Spleen (tissue), 7 donors: ENCODE data around the gene LSM14A.

Experiments
- POLR2A ChIP-seq, 3 donors: fragments of 450-650 bp; IDR thresholded peaks; one replicate each; pipeline ENCODE4 v1.5.1; 2017; ENCODE audit warnings: antibody characterized with exemption in 3 of 3, mild to moderate bottlenecking in 1 of 3
- POLR2AphosphoS5 ChIP-seq, 3 donors: sonication (generic); formaldehyde crosslinking; IDR thresholded peaks; one replicate each; pipeline ENCODE4 v1.5.1; 2017; ENCODE audit warnings: antibody characterized with exemption in 3 of 3
- TF ChIP-seq, protein P1 (sequence below), 11 experiments: fragments of 200-600 bp in 7 of 11; fragments of 450-650 bp in 4 of 11; sonication (generic) in 4 of 11; IDR thresholded peaks in 8 of 11; conservative IDR thresholded peaks in 3 of 11; 1 replicate in 7 of 11; 2 replicates in 4 of 11; pipeline versions ENCODE4 v1.4.0 to v1.8.0; 2016 to 2021; ENCODE audit warnings: antibody characterized with exemption in 11 of 11, inconsistent platforms in 4 of 11, mild to moderate bottlenecking in 1 of 11
- donor health status: DM: no; HTN: no; CAD: no; lungs with moderate emphysema.
- donor health status: DM: no; HTN: no; CAD: no.
- donor health status: DM: no; HTN: no; CAD: no.

- TF ChIP-seq POLR2A (IDR thresholded peaks at IDR 0.05) (no peak), POLR2AphosphoS5 (IDR thresholded peaks at IDR 0.05) (no peak)
- TF ChIP-seq, protein P1, sequence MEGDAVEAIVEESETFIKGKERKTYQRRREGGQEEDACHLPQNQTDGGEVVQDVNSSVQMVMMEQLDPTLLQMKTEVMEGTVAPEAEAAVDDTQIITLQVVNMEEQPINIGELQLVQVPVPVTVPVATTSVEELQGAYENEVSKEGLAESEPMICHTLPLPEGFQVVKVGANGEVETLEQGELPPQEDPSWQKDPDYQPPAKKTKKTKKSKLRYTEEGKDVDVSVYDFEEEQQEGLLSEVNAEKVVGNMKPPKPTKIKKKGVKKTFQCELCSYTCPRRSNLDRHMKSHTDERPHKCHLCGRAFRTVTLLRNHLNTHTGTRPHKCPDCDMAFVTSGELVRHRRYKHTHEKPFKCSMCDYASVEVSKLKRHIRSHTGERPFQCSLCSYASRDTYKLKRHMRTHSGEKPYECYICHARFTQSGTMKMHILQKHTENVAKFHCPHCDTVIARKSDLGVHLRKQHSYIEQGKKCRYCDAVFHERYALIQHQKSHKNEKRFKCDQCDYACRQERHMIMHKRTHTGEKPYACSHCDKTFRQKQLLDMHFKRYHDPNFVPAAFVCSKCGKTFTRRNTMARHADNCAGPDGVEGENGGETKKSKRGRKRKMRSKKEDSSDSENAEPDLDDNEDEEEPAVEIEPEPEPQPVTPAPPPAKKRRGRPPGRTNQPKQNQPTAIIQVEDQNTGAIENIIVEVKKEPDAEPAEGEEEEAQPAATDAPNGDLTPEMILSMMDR (IDR thresholded peaks at IDR 0.05 in 8 of 11, conservative IDR thresholded peaks at IDR 0.05 in 3 of 11), result peak in 1 of 11 experiments; percentile 13
Observed at GRCh38 chr19:34173193-34173956, 1.1 kb downstream of the LSM14A start.
